Activated CD8-positive, alpha-beta memory T cell treated with anti-CD3 and anti-CD28 coated beads, Interleukin-2, amount 10 ng/mL, durations not matched to agents 7 days and 5 days (primary cell): ENCODE results near the gene SPDL1. TPM values are rescaled to one million over a fixed set of nuclear protein-coding genes. Genes with fewer than 3 reads are reported as not detected.

Experiments used
- ATAC-seq: fragments of 150-1000 bp; cut with Tn5 transposase; one replicate; pipeline ENCODE4 v1.10.0; 2021; ENCODE audit warnings: moderate library complexity
- CTCF ChIA-PET: fragments of 350-600 bp; sonication (Branson Sonifier 250); formaldehyde crosslinking; loops from one replicate; lab custom pipeline; 2021; ENCODE audit warnings: antibody characterized with exemption; lab: Charles Lee
- DNase-seq: peaks from one replicate; pipeline ENCODE4 v3.0.0-alpha.2; 2020
- H3K27ac Mint-ChIP-seq: one replicate; pipeline ENCODE4 v1.8.0; 2021; ENCODE audit warnings: mild to moderate bottlenecking, mixed read lengths
- H3K27me3 Mint-ChIP-seq: one replicate; pipeline ENCODE4 v1.8.0; 2021; ENCODE audit warnings: mixed read lengths
- H3K36me3 Mint-ChIP-seq: one replicate; pipeline ENCODE4 v1.8.0; 2021; ENCODE audit warnings: mild to moderate bottlenecking, mixed read lengths
- H3K4me1 Mint-ChIP-seq: one replicate; pipeline ENCODE4 v1.8.0; 2021; ENCODE audit warnings: mixed read lengths
- H3K4me3 Mint-ChIP-seq: one replicate; pipeline ENCODE4 v1.8.0; 2021; ENCODE audit warnings: mild to moderate bottlenecking, moderate library complexity, mixed read lengths
- H3K9me3 Mint-ChIP-seq: one replicate; pipeline ENCODE4 v1.8.0; 2022; ENCODE audit warnings: low read depth, mixed read lengths
- total RNA-seq, 2 experiments: library from RNA; stranded (reverse); gene quantifications; one replicate each; pipeline ENCODE4 v1.2.3, GENCODE V29; 2021

The SPDL1 gene
- total RNA-seq, 2 experiments from 2014 or later, result 45.6 to 48.6 TPM

- no peak for ATAC-seq
- Mint-ChIP-seq H3K27me3 (peaks cover 26% of the 10 kb centered on the region), H3K4me1 (peaks cover 12% of the 10 kb centered on the region), H3K36me3 (peaks cover 4% of the 10 kb centered on the region), H3K4me3 (no peak overlapping the region), H3K27ac (no peak overlapping the region), H3K9me3 (no peaks in the 10 kb centered on the region)
- DNase-seq, result no peak
- CTCF ChIA-PET, result no interaction called here
Measured at GRCh38 chr5:169626779-169627178, 43.2 kb downstream of the SPDL1 start.

DNA sequence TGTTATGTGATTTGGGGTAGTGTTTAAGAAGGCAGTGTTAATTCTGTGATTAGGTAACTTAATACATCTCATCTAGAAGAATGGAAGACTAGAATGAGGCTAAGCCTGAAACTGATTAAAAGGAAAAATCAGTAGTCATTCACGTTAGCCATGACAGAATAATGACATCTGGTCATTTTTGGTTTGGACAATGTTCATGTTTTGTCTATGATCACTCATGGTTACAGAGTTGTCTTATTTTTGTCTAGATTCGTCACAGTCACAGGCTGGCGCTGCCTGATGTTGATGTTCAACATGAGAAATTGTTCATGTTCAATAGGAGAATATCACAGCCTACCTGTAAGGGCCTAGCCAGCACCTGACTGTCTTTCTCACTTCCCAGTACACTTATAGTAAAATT lies 44.0 kb downstream of the SPDL1 start:
- Mint-ChIP-seq H3K36me3 (peaks cover 4% of the 10 kb centered on the region), H3K4me1 (peaks cover 12% of the 10 kb centered on the region), H3K27me3 (peaks cover 27% of the 10 kb centered on the region), H3K27ac (no peak overlapping the region), H3K9me3 (no peaks in the 10 kb centered on the region), H3K4me3 (no peak overlapping the region)
- CTCF ChIA-PET, result no interaction called here
- ATAC-seq (no peak), DNase-seq (no peak)

DNA sequence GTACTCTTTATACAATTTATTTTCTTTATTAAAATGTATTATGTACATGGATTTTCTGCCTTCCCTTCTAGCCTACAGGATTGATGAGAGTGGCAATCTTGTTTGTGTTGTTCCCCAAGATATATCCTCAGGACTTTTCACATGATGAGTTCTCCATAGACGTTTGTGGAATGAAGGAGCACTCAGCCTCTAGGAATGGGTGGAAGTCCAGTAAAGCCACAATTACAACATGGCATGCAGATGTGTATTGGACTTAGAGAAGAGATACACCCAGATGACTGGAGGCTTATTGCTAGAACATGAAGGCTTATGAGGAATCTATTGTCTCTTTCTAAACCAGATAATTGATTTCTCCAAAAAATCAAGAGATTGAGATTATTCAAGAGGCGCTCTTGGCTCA lies 45.3 kb downstream of the SPDL1 start:
- Mint-ChIP-seq H3K27me3 (peaks cover 24% of the 10 kb centered on the region), H3K36me3 (peaks cover 4% of the 10 kb centered on the region), H3K4me3 (no peak overlapping the region), H3K27ac (no peak overlapping the region), H3K4me1 (peaks cover 12% of the 10 kb centered on the region), H3K9me3 (no peaks in the 10 kb centered on the region)
- no peak for ATAC-seq
- DNase-seq, result no peak
- CTCF ChIA-PET, result no interaction called here

DNA sequence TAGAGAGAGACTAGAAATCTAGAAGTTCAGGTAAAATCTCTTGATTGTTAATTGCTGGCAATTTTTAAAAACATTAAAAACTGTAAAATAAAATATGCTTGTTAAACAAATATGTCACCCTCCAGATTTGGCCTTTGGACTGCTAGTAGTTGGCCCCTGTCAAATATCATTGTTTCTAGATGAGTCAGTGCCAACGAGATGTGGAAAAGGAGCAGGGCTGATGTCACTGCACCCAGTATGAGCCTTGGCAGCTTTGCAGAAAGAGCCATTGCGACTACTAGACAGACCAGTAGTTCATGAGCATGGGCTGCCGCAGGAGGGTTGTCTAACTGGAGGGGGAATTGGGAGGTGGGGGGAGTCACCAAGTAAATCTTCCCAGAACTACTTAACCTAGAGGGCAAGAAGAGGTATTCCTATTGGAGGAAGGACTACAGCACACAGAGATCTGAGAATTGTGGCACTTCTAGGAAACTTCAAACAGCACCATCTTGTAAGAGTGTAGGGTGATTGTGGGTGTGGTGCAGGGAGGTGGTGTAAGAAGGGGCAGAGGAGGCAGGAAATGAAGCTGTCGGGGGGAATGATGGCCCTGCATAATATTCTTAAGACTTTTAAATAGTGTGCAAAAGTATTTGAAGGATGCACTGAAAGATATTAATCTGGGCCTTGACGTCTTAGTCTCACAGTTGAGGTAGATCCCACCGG lies 46.4 kb downstream of the SPDL1 start:
- Mint-ChIP-seq H3K9me3 (peaks cover 3% of the 10 kb centered on the region), H3K27me3 (peaks cover 16% of the 10 kb centered on the region), H3K4me3 (no peak overlapping the region), H3K4me1 (peaks cover 12% of the 10 kb centered on the region), H3K36me3 (peaks cover 8% of the 10 kb centered on the region), H3K27ac (peak overlapping the region; percentile 79)
- CTCF ChIA-PET, result no interaction called here
- ATAC-seq (peak; percentile 96), DNase-seq (peak; percentile 60)

GRCh38 chr5:169631360-169631759 lies 47.8 kb downstream of the SPDL1 start:
- Mint-ChIP-seq H3K4me3 (no peak overlapping the region), H3K36me3 (peaks cover 6% of the 10 kb centered on the region), H3K4me1 (peaks cover 17% of the 10 kb centered on the region), H3K27me3 (peaks cover 9% of the 10 kb centered on the region), H3K9me3 (peaks cover 3% of the 10 kb centered on the region), H3K27ac (no peak overlapping the region)
- CTCF ChIA-PET, result interaction anchor here (1.6 kb wide), 1 partner anchor 23 kb away, joined by 3 read pairs; no protein-coding TSS in a partner anchor
- DNase-seq (no peak), ATAC-seq (no peak)

GRCh38 chr5:169632946-169633345 lies 49.4 kb downstream of the SPDL1 start:
- no peak overlapping the region for H3K27ac Mint-ChIP-seq
- DNase-seq (no peak), ATAC-seq (no peak)
- CTCF ChIA-PET, result no interaction called here
- H3K4me3 Mint-ChIP-seq, result no peak overlapping the region
- peaks cover 9% of the 10 kb centered on the region for H3K27me3 Mint-ChIP-seq
- H3K9me3 Mint-ChIP-seq, result peaks cover 3% of the 10 kb centered on the region
- H3K36me3 Mint-ChIP-seq, result peaks cover 7% of the 10 kb centered on the region
- H3K4me1 Mint-ChIP-seq, result peaks cover 24% of the 10 kb centered on the region

DNA sequence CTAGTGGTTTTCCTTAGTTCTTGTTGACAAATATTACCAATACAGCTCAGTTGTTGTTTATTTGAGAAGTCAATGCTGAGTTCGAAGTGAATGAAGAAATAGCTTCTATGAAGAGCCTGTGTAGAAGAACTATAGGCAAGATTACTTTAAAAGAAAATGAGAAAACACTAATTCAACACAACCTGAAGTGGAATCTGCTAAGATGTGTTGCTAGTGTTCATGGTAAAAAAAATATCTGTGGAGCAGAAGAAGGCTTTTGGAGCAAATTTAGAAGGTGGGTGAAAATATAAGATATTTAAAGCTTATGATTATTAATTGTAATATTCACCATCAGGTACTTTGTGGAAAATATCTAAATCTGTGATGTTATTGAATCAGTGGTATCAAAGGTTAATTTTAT lies 51.0 kb downstream of the SPDL1 start:
- CTCF ChIA-PET, result interaction anchor here (1.3 kb wide), 2 partner anchors 22 to 51 kb away, joined by 4 read pairs; partner anchors contain the start of gene SPDL1
- no peak overlapping the region for H3K4me3 Mint-ChIP-seq
- peaks cover 9% of the 10 kb centered on the region for H3K27me3 Mint-ChIP-seq
- DNase-seq (no peak), ATAC-seq (no peak)
- H3K27ac Mint-ChIP-seq, result no peak overlapping the region
- H3K9me3 Mint-ChIP-seq, result peaks cover 8% of the 10 kb centered on the region
- H3K36me3 Mint-ChIP-seq, result peaks cover 24% of the 10 kb centered on the region
- H3K4me1 Mint-ChIP-seq, result peaks cover 38% of the 10 kb centered on the region

DNA sequence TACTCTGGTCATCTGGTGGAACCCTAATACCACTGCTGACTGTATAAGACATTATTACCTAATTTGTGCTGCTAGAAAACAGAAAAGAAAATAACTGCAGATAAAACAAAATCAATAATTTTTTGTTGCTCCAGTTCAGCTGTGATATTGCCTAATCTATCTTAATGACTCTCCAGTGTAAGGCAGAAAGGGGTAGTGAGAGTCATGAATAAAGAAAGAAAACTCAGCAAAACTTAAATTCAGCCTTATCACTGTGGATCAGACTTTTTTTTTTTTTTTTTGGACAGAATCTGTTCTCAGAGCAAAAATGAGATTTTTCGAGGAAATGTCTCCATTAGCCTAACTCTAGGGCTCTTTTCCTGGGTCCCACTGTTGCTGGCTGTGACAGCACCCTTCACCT lies 52.4 kb downstream of the SPDL1 start:
- peak overlapping the region; percentile 87 for H3K4me3 Mint-ChIP-seq
- H3K9me3 Mint-ChIP-seq, result peaks cover 8% of the 10 kb centered on the region
- H3K36me3 Mint-ChIP-seq, result peaks cover 36% of the 10 kb centered on the region
- H3K27me3 Mint-ChIP-seq, result peaks cover 9% of the 10 kb centered on the region
- H3K27ac Mint-ChIP-seq, result no peak overlapping the region
- ATAC-seq (no peak), DNase-seq (no peak)
- peaks cover 41% of the 10 kb centered on the region for H3K4me1 Mint-ChIP-seq
- CTCF ChIA-PET, result interaction anchor here (0.7 to 1.4 kb wide), 2 partner anchors 16 to 420 kb away, joined by 3 to 4 read pairs; no protein-coding TSS in a partner anchor

DNA sequence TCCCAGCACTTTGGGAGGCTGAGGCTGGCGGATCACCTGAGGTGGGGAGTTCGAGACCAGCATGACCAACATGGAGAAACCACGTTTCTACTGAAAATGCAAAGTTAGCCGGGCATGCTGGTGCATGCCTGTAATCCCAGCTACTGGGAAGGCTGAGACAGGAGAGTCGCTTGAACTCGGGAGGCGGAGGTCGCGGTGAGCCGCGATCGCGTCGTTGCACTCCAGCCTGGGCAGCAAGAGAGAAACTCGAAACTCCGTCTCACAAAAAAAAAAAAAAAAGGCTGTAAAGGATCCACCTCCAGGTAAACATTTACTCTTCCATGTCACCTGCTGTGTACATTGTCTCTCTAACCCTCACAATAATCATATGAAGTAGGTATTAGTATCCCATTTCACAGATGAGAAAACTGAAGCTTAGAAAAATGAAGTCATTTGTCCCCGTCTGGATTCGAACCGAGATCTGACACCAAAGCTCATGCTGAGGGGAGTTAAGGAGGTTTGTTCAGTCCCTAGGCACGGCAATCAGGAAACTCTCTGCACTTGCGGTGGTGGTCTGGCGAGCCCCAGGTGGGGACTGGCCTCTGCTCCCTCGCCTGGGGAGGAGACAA lies 53.0 kb downstream of the SPDL1 start:
- CTCF ChIA-PET, result interaction anchor here (0.7 to 1.7 kb wide), 4 partner anchors 10 to 420 kb away, joined by 3 to 8 read pairs (median 4); no protein-coding TSS in a partner anchor
- Mint-ChIP-seq H3K4me1 (peaks cover 48% of the 10 kb centered on the region), H3K36me3 (peaks cover 42% of the 10 kb centered on the region), H3K27ac (peak overlapping the region; percentile 94), H3K9me3 (peaks cover 8% of the 10 kb centered on the region), H3K4me3 (peak overlapping the region; percentile 87), H3K27me3 (peaks cover 9% of the 10 kb centered on the region)
- DNase-seq (no peak), ATAC-seq (no peak)

DNA sequence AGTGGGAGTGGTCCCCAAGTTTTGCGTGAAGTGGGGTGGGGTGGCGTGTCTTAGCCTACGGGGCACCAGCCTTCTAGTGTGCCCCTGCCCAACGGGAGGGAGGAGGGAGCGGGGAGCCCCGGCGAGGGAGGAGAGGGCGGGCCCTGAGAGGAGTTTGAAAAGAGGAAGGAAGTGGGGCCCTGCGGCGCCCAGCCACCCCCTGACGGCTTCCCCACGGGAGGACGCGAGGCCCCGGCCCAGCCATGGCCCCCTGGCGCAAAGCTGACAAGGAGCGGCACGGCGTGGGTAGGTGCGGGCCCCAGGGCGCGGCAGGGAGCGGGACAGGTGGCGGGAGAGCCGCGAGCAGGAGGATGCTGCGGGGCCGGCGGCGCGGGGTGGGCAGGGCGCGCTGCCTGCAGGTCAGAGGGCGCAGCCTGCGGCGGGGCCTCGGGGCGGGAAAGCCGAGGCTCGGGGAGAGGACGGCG lies 53.5 kb downstream of the SPDL1 start, which contains the start of gene DOCK2:
Gene DOCK2 (plus strand): TSS at position 191 of the 464 bp plus-strand sequence. CDS start 52 bp downstream, at position 243.
- ATAC-seq, result peak; percentile 85
- Mint-ChIP-seq H3K4me3 (peak within 1 kb of the TSS; percentile 87), H3K4me1 (peaks cover 53% of the 10 kb centered on the region), H3K27me3 (peaks cover 6% of the 10 kb centered on the region), H3K9me3 (peaks cover 8% of the 10 kb centered on the region), H3K36me3 (peaks cover 47% of the 10 kb centered on the region), H3K27ac (peak within 1 kb of the TSS; percentile 94)
- DNase-seq, result peak; percentile 88
- CTCF ChIA-PET, result interaction anchor here (1.0 to 1.7 kb wide), 6 partner anchors 9 to 56 kb away, joined by 3 to 10 read pairs (median 4); partner anchors contain the start of gene SPDL1

DNA sequence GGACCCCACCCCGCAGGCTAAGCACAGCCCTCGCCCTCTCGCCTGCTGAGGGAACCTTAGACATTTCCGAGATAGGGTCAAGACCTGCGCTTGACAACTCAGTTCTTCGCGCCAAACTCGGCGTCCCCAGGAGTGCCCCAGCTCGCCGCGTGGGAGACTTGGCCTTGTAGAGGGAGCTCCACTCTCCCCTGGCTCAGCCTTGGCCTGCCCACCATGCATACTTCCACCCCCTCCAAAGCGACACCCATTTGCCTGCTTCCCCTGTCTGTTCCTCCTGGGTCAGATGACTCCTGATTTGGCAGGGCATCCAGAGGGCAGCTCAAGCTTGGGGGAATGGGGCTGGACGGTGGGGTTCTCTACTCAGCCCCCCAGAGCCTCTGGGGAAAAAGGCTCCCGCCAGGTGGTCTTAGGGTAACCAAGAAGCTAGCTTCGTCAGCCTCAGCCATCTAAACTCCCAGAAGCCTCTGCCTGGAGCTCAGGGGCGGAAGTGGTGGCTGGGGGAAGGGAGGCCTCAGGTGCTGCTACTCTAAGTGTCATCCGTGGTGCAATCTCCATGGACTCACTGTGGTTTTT lies 54.1 kb downstream of the SPDL1 start:
- CTCF ChIA-PET, result interaction anchor here (0.8 to 1.7 kb wide), 6 partner anchors 9 to 57 kb away, joined by 3 to 10 read pairs (median 4); partner anchors contain the start of gene SPDL1
- peaks cover 6% of the 10 kb centered on the region for H3K27me3 Mint-ChIP-seq
- peak; percentile 92 for DNase-seq
- peak overlapping the region; percentile 94 for H3K27ac Mint-ChIP-seq
- peaks cover 8% of the 10 kb centered on the region for H3K9me3 Mint-ChIP-seq
- H3K4me3 Mint-ChIP-seq, result peak overlapping the region; percentile 87
- ATAC-seq, result peak; percentile 76
- peaks cover 50% of the 10 kb centered on the region for H3K36me3 Mint-ChIP-seq
- H3K4me1 Mint-ChIP-seq, result peaks cover 57% of the 10 kb centered on the region

GRCh38 chr5:169641253-169641652 lies 57.7 kb downstream of the SPDL1 start:
- ATAC-seq (no peak), DNase-seq (no peak)
- Mint-ChIP-seq H3K4me1 (peaks cover 79% of the 10 kb centered on the region), H3K36me3 (peaks cover 68% of the 10 kb centered on the region), H3K9me3 (peaks cover 5% of the 10 kb centered on the region), H3K27ac (no peak overlapping the region), H3K27me3 (no peaks in the 10 kb centered on the region), H3K4me3 (no peak overlapping the region)
- CTCF ChIA-PET, result no interaction called here

- Mint-ChIP-seq H3K36me3 (peaks cover 56% of the 10 kb centered on the region), H3K27ac (peak overlapping the region; percentile 4), H3K9me3 (no peaks in the 10 kb centered on the region), H3K27me3 (no peaks in the 10 kb centered on the region), H3K4me1 (peaks cover 89% of the 10 kb centered on the region), H3K4me3 (no peak overlapping the region)
- CTCF ChIA-PET, result interaction anchor here (1.3 to 1.7 kb wide), 3 partner anchors 9 to 10 kb away, joined by 3 to 5 read pairs (median 4); partner anchors contain the start of gene DOCK2
- DNase-seq (no peak), ATAC-seq (no peak)
Measured at GRCh38 chr5:169646856-169647255, 63.3 kb downstream of the SPDL1 start.
